ENCODE data around the gene ATAD3B. TPM values are rescaled to one million over a fixed set of nuclear protein-coding genes. Genes with fewer than 3 reads are reported as not detected.

Gene ATAD3B
- polyA plus RNA-seq, 2 of the 4 experiments (the other 2 are of a cell fraction) = 0.21 to 0.99 TPM

- FAIRE-seq (no peak), ATAC-seq (no peak), DNase-seq (ENCODE audit: low read depth in 1 of 2, low spot score in 1 of 2) (no peak)
- Histone ChIP-seq H3K4me1 (no peaks in the 10 kb centered on the region), H3K4me2 (no peak overlapping the region), H3K27ac (no peak overlapping the region), H3K4me3 (no peak overlapping the region), H3K9me3 (no peaks in the 10 kb centered on the region)
- whole genome bisulfite sequencing (ENCODE audit: missing lambda C conversion rate) = no CpG with 5 or more reads among the region's 27 CpGs
- ChIA-PET CTCF (no interaction called here), POLR2A (no interaction called here)
- TF ChIP-seq POLR2AphosphoS2 (conservative IDR thresholded peaks at IDR 0.05; ENCODE audit: low read length) = no peak
- no peak for TF ChIP-seq HES2 (IDR thresholded peaks at IDR 0.05)
- TF ChIP-seq MAFK (IDR thresholded peaks at IDR 0.05; ENCODE audit: partially characterized antibody) = no peak
- no peak for TF ChIP-seq BHLHE40 (IDR thresholded peaks at IDR 0.05; ENCODE audit: low read depth, low read length)
- TF ChIP-seq ZC3H11A (IDR thresholded peaks at IDR 0.05) = no peak
- TF ChIP-seq CHD2 (IDR thresholded peaks at IDR 0.05; ENCODE audit: low read length, partially characterized antibody) = no peak
- no peak for TF ChIP-seq NFE2L2 (conservative IDR thresholded peaks at IDR 0.05; ENCODE audit: low read length)
- TF ChIP-seq HOXA7 (CRISPR knock-in tag; IDR thresholded peaks at IDR 0.05) = no peak
- TF ChIP-seq ESRRA (IDR thresholded peaks at IDR 0.05; ENCODE audit: borderline replicate concordance, low read length) = no peak
- TF ChIP-seq CHD4 (IDR thresholded peaks at IDR 0.05; ENCODE audit: borderline replicate concordance) = no peak
- TF ChIP-seq ZSCAN20 (CRISPR knock-in tag; IDR thresholded peaks at IDR 0.05) = no peak
- TF ChIP-seq JUNB (IDR thresholded peaks at IDR 0.05) = no peak
- no peak for TF ChIP-seq E2F6 (IDR thresholded peaks at IDR 0.05; ENCODE audit: borderline replicate concordance, low read depth)
- no peak for TF ChIP-seq EHF (CRISPR knock-in tag; IDR thresholded peaks at IDR 0.05)
Observed at GRCh38 chr1:1460540-1461130, 10.9 kb upstream of the ATAD3B start.

- CTCF ChIA-PET = no interaction called here
- POLR2A ChIA-PET = no interaction called here
Observed at GRCh38 chr1:1461721-1462317, 9.7 kb upstream of the ATAD3B start.

More at GRCh38 chr1:1461721-1462317, 9.7 kb upstream of the ATAD3B start:
- DNase-seq (ENCODE audit: low read depth in 1 of 2, low spot score in 1 of 2) (no peak), ATAC-seq (no peak), FAIRE-seq (no peak)
- no peak overlapping the region for H3K4me2 ChIP-seq
- no peak overlapping the region for H3K27ac ChIP-seq
- no peak overlapping the region for H3K4me3 ChIP-seq
- H3K4me1 ChIP-seq = no peaks in the 10 kb centered on the region
- WGBS (ENCODE audit: missing lambda C conversion rate) = no CpG with 5 or more reads among the region's 18 CpGs
- H3K9me3 ChIP-seq = no peaks in the 10 kb centered on the region
- TF ChIP-seq USF2 (IDR thresholded peaks at IDR 0.05) = no peak
- no peak for TF ChIP-seq RAD21 (conservative IDR thresholded peaks at IDR 0.05 in 1 of 2, IDR thresholded peaks at IDR 0.05 in 1 of 2)
- no peak for TF ChIP-seq HOXB5 (CRISPR knock-in tag; IDR thresholded peaks at IDR 0.05)
- no peak for TF ChIP-seq BHLHE40 (IDR thresholded peaks at IDR 0.05; ENCODE audit: low read depth, low read length)
- no peak for TF ChIP-seq REST (IDR thresholded peaks at IDR 0.05)
- TF ChIP-seq SMC3 (IDR thresholded peaks at IDR 0.05) = no peak
- no peak for TF ChIP-seq TP53 (CRISPR knock-in tag; IDR thresholded peaks at IDR 0.05)
